Fibroblast of lung (primary cell): Measurements from ENCODE around the gene USP6NL. TPM values are rescaled to one million over a fixed set of nuclear protein-coding genes. Genes with fewer than 3 reads are reported as not detected.

Source experiments
- DNase-seq, 2 donors: peaks; one replicate each; pipeline versions ENCODE4 v3.0.0 to v3.0.0-alpha.2; 2010; ENCODE audit warnings: low read depth in 2 of 2
- H2AFZ ChIP-seq: 2 replicates; pipeline ENCODE4 v1.5.1; 2012; ENCODE audit warnings: low read length, control low read depth, inconsistent platforms
- H3K27ac ChIP-seq: 2 replicates; pipeline ENCODE4 v1.5.1; 2011; ENCODE audit warnings: low read length, control low read depth; ENCODE audit not compliant: insufficient read depth
- H3K27me3 ChIP-seq: 2 replicates; pipeline ENCODE4 v1.5.1; 2011; ENCODE audit warnings: mild to moderate bottlenecking, low read length; ENCODE audit not compliant: control insufficient read depth, insufficient read depth
- H3K36me3 ChIP-seq: 2 replicates; pipeline ENCODE4 v1.5.1; 2011; ENCODE audit warnings: low read length; ENCODE audit not compliant: control insufficient read depth, insufficient read depth
- H3K4me1 ChIP-seq: 2 replicates; pipeline ENCODE4 v1.5.1; 2011; ENCODE audit warnings: low read length; ENCODE audit not compliant: control insufficient read depth, insufficient read depth; ENCODE audit errors: extremely low read depth
- H3K4me2 ChIP-seq: 2 replicates; pipeline ENCODE4 v1.5.1; 2011; ENCODE audit warnings: low read length, control low read depth; ENCODE audit not compliant: insufficient read depth; ENCODE audit errors: extremely low read depth
- H3K4me3 ChIP-seq, 4 experiments: fragments of 200-600 bp in 1 of 4; sonication (generic) in 1 of 4; replicated peaks in 1 of 4; 2 replicates each; pipeline ENCODE4 v1.5.1; 2011 to 2016; ENCODE audit warnings: low read length in 4 of 4, low read depth in 3 of 4, mild to moderate bottlenecking in 3 of 4, control low read depth in 2 of 4, inconsistent platforms in 1 of 4, mixed read lengths in 1 of 4; ENCODE audit not compliant: insufficient read depth in 1 of 4; ENCODE audit errors: control extremely low read depth in 1 of 4
- H3K79me2 ChIP-seq: 2 replicates; pipeline ENCODE4 v1.5.1; 2012; ENCODE audit warnings: mild to moderate bottlenecking, low read length, inconsistent platforms; ENCODE audit not compliant: control insufficient read depth, insufficient read depth
- H3K9ac ChIP-seq: 2 replicates; pipeline ENCODE4 v1.5.1; 2011; ENCODE audit warnings: mild to moderate bottlenecking, low read length, control low read depth; ENCODE audit not compliant: insufficient read depth
- H3K9me3 ChIP-seq: 2 replicates; pipeline ENCODE4 v1.5.1; 2012; ENCODE audit warnings: low read depth, low read length; ENCODE audit not compliant: control insufficient read depth, insufficient read depth
- H4K20me1 ChIP-seq: 2 replicates; pipeline ENCODE4 v1.5.1; 2011; ENCODE audit warnings: low read length; ENCODE audit not compliant: control insufficient read depth, insufficient read depth; ENCODE audit errors: extremely low read depth
- CTCF ChIP-seq, 2 donors: IDR thresholded peaks in 1 of 2; conservative IDR thresholded peaks in 1 of 2; 1 replicate in 1 of 2; 2 replicates in 1 of 2; pipeline ENCODE4 v1.5.1; 2011 to 2012; ENCODE audit warnings: low read length in 2 of 2, control low read depth in 1 of 2, inconsistent platforms in 1 of 2, low read depth in 1 of 2, mild to moderate bottlenecking in 1 of 2
- EZH2 ChIP-seq: IDR thresholded peaks from 2 replicates; pipeline ENCODE4 v1.5.1; 2012; ENCODE audit warnings: low read length, control low read depth, mild to moderate bottlenecking; ENCODE audit errors: missing control alignments
- polyA plus RNA-seq, 2 donors: library from polyadenylated mRNA; depleted of rRNA in 1 of 2; stranded (reverse) in 1 of 2; unstranded in 1 of 2; fragments of >200 nt; gene quantifications; 2 replicates each; pipeline ENCODE4 v1.2.1, GENCODE V29; 2011 to 2012; ENCODE audit warnings: missing spikeins in 1 of 2
- total RNA-seq: library from RNA; depleted of rRNA; stranded (reverse); fragments of >200 nt; gene quantifications from 2 replicates; pipeline ENCODE4 v1.2.1, GENCODE V29; 2014

The USP6NL gene
- total and polyA plus RNA-seq, 2 donors (not counting 1 experiment from before 2014, with no cell fraction given): 8.9 to 13.4 TPM

GRCh38 chr10:11513727-11514126, 97.7 kb downstream of the USP6NL start:
- TF ChIP-seq CTCF (conservative IDR thresholded peaks at IDR 0.05 in 1 of 2, IDR thresholded peaks at IDR 0.05 in 1 of 2; ENCODE audit: low read depth in 1 of 2, low read length in 2 of 2) (no peak), EZH2 (no peak)
- Histone ChIP-seq H3K79me2 (no peaks in the 10 kb centered on the region), H3K9me3 (no peaks in the 10 kb centered on the region), H3K4me1 (no peaks in the 10 kb centered on the region), H4K20me1 (no peaks in the 10 kb centered on the region), H2AFZ (no peak overlapping the region), H3K36me3 (no peaks in the 10 kb centered on the region), H3K9ac (no peak overlapping the region), H3K4me3 (no peak overlapping the region), H3K27me3 (no peaks in the 10 kb centered on the region), H3K27ac (no peak overlapping the region), H3K4me2 (no peak overlapping the region)
- DNase-seq: no peak

GRCh38 chr10:11512596-11512995, 98.9 kb downstream of the USP6NL start:
- Histone ChIP-seq H3K9ac (no peak overlapping the region), H4K20me1 (no peaks in the 10 kb centered on the region), H3K9me3 (no peaks in the 10 kb centered on the region), H3K79me2 (no peaks in the 10 kb centered on the region), H3K4me3 (no peak overlapping the region), H2AFZ (no peak overlapping the region), H3K4me2 (no peak overlapping the region), H3K27ac (no peak overlapping the region), H3K36me3 (no peaks in the 10 kb centered on the region), H3K4me1 (no peaks in the 10 kb centered on the region), H3K27me3 (no peaks in the 10 kb centered on the region)
- no peak for TF ChIP-seq CTCF (conservative IDR thresholded peaks at IDR 0.05 in 1 of 2, IDR thresholded peaks at IDR 0.05 in 1 of 2; ENCODE audit: low read depth in 1 of 2, low read length in 2 of 2)
- no peak for TF ChIP-seq EZH2
- no peak for DNase-seq

- Histone ChIP-seq H3K27ac (no peak overlapping the region), H2AFZ (no peak overlapping the region), H3K9me3 (no peaks in the 10 kb centered on the region), H3K27me3 (no peaks in the 10 kb centered on the region), H3K4me1 (no peaks in the 10 kb centered on the region), H3K4me2 (no peak overlapping the region), H3K4me3 (no peak overlapping the region), H3K79me2 (no peaks in the 10 kb centered on the region), H4K20me1 (no peaks in the 10 kb centered on the region), H3K9ac (no peak overlapping the region), H3K36me3 (no peaks in the 10 kb centered on the region)
- no peak for TF ChIP-seq CTCF (conservative IDR thresholded peaks at IDR 0.05 in 1 of 2, IDR thresholded peaks at IDR 0.05 in 1 of 2; ENCODE audit: low read depth in 1 of 2, low read length in 2 of 2)
- TF ChIP-seq EZH2: no peak
- DNase-seq: no peak
Measured at GRCh38 chr10:11511321-11511720, 100.1 kb downstream of the USP6NL start.
